Coronary artery (tissue), 2 donors: ENCODE measurements around the gene ZSCAN9.

Source experiments
- DNase-seq: peaks from one replicate; pipeline ENCODE4 v3.0.0-alpha.2; 2017; ENCODE audit warnings: low spot score
- H3K27ac ChIP-seq, 2 donors: fragments of 200-600 bp; sonication (generic); one replicate each; pipeline ENCODE4 v1.5.1; 2016 to 2019
- H3K4me3 ChIP-seq: fragments of 200-600 bp; sonication (generic); 2 replicates; pipeline ENCODE4 v1.5.1; 2016; ENCODE audit warnings: mild to moderate bottlenecking, moderate library complexity
- TF ChIP-seq, protein P1 (sequence below): fragments of 200-600 bp; sonication (generic); IDR thresholded peaks from one replicate; pipeline ENCODE4 v1.5.1; 2019; ENCODE audit warnings: antibody characterized with exemption

Gene ZSCAN9

DNA sequence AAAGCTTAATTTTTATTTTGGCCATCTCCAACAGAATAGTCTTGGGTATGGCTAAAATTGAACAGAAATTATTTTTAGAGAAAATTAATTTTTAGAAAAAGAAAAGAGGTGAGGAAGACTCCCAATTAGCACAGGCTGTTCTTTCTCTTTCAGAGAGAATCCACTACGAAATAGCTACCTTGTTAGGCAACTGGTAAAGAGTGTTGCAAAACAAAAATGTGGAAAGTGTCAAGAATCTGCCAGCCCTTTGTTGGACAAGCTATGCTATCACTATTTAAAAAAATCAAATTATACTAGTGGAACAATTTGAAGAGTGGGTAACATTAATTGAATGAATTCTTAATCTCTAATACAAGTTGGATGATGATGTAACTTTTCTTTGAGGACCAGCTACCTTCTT is 19.2 kb upstream of the ZSCAN9 start:
- no peak for DNase-seq
- no peak overlapping the region for H3K4me3 ChIP-seq
- no peak overlapping the region for H3K27ac ChIP-seq
- TF ChIP-seq, protein P1, sequence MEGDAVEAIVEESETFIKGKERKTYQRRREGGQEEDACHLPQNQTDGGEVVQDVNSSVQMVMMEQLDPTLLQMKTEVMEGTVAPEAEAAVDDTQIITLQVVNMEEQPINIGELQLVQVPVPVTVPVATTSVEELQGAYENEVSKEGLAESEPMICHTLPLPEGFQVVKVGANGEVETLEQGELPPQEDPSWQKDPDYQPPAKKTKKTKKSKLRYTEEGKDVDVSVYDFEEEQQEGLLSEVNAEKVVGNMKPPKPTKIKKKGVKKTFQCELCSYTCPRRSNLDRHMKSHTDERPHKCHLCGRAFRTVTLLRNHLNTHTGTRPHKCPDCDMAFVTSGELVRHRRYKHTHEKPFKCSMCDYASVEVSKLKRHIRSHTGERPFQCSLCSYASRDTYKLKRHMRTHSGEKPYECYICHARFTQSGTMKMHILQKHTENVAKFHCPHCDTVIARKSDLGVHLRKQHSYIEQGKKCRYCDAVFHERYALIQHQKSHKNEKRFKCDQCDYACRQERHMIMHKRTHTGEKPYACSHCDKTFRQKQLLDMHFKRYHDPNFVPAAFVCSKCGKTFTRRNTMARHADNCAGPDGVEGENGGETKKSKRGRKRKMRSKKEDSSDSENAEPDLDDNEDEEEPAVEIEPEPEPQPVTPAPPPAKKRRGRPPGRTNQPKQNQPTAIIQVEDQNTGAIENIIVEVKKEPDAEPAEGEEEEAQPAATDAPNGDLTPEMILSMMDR, result no peak

DNA sequence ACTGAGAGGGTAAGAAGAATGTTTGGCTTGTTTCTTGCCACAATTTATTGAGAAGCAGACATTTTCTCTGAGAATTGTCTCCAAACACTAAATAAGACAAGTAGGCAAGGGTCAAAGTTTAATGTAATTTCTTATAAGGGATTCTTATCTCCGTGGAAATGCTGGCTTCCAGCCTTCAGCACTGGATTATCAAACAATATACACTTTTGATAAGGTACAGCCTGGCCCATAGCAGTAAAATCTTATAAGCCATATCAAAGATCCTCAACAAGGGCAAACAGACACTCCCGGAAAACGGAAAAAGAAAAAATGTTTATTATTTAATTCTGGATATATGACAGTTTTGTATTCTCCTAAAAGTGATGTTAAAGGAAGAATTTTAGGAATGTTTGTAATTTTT is 18.5 kb upstream of the ZSCAN9 start:
- Histone ChIP-seq H3K27ac (no peak overlapping the region), H3K4me3 (no peak overlapping the region)
- DNase-seq, result no peak
- TF ChIP-seq, protein P1, result no peak

DNA sequence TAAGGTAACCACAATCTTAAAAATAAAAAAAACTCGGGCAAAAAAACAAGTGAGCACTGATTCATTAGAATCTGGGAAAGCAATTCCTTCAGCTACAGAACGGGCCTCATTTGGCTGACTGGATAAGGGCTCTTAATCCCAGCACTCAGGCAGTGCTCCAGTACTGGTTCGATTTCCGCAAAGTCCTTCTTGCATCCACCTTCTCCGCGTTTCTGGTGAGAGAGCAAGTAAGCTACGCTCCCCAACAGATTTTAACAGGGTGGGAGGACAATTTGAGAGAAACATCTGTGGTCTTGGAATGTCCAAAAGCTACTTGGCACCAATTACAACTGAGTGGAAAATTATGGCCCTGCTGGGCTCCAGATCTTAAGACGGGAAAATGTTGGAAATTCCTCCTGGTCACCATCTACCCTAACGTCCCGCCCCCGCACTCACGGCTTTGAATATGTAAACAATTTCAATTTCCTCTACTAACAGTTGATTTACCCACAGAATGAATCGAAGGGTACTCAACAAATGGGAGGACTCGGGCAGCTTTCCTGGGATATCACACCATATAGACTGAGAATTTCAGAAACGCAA is 18.1 kb upstream of the ZSCAN9 start:
- peak overlapping the region; percentile 53 for H3K4me3 ChIP-seq
- H3K27ac ChIP-seq, result no peak overlapping the region
- no peak for DNase-seq
- TF ChIP-seq, protein P1, result no peak

DNA sequence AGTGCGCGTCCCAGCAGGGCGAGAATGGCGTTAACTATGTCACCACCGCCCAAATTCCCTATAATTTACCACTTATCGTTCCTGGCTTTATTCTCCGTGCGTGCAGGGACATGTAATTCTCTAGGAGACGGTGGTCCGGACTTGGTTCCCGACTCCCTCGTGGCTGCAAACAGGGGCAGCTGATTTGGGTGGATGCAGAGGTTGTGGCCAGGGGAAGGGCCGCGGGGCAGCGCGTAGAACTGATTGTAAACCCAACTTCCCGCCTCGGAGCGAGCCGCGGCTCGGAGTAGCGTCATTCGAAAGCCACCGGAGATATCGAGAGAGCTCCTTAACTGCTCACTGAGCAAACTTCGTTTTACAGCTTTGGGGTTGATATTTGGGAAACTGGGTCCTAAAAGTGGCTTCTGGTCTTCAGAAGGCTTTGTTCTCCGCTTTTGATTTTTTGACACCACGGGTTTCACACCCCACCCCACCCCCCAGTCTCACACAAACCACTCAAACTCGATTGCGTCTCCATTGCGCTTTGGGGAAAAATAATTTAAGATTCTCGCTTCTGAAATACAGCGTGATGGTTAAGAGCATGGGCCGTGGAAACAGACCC is 17.5 kb upstream of the ZSCAN9 start:
- H3K4me3 ChIP-seq, result peak overlapping the region; percentile 53
- H3K27ac ChIP-seq, result no peak overlapping the region
- DNase-seq, result no peak
- TF ChIP-seq, protein P1, result no peak

DNA sequence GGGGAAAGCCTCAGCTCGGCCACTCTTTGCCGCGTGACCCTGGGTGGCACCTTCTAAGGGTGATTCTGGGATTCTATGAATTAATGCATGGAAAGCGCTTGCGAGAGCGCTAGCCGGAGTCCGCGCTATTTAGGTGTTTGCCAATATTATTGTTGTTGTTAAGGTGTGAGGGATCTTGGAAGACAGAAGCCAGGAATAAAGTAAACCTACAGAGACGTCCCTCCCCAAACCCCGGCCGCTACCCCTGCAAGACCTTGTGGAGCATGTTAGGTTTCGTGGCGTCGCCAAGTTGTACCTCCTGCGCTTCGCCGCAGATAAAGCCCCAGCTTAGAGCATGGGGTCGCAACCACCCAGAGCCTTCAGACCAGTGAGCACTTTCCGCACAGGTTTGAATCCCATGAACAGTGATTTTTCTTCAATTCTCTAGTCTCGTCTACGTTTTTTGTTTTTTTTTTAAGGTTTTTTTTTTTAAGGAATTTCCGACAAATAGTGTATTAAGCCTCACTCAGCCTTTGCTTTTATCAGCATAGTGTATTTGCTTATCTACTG is 16.9 kb upstream of the ZSCAN9 start:
- TF ChIP-seq, protein P1, result no peak
- Histone ChIP-seq H3K27ac (no peak overlapping the region), H3K4me3 (peak overlapping the region; percentile 53)
- DNase-seq, result no peak

DNA sequence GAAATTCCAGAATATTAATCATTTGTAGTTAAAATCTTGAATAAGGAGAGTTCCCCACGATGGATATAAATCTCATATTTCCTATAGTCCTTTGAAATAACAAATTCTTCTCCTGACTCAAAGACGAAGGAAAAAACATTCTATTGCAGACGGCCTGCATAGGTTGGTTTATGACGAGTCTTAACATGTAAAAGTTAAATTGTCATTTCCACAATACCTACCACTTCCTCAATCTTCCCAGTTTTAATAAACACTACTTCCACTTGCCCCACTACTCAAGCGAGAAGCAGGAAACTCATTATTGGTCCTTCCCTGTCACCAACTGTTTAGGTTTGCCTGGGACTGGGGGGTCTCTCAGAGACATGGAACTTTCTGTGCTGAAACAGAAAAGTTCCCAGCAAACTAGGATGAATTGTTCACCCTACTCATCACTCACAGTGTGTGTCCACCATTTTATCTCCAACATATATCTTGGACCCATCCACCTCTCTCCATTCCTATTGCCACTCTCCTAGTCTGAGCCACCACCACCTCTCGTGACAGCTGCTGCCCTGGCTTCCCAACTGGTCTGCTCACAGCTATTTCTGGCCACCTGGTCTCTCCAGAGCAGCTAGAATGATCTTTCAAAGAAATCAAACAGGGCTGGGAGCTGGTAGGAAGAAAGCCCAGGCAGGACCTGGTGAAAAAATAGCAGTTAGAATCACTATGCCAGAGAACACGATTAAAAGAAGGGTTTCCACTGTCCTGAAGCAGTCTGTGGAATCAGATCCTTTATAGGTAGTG is 15.1 kb upstream of the ZSCAN9 start:
- no peak for DNase-seq
- Histone ChIP-seq H3K27ac (no peak overlapping the region), H3K4me3 (no peak overlapping the region)
- TF ChIP-seq, protein P1, result no peak
